ENCODE data around the gene RNF187.

DNA sequence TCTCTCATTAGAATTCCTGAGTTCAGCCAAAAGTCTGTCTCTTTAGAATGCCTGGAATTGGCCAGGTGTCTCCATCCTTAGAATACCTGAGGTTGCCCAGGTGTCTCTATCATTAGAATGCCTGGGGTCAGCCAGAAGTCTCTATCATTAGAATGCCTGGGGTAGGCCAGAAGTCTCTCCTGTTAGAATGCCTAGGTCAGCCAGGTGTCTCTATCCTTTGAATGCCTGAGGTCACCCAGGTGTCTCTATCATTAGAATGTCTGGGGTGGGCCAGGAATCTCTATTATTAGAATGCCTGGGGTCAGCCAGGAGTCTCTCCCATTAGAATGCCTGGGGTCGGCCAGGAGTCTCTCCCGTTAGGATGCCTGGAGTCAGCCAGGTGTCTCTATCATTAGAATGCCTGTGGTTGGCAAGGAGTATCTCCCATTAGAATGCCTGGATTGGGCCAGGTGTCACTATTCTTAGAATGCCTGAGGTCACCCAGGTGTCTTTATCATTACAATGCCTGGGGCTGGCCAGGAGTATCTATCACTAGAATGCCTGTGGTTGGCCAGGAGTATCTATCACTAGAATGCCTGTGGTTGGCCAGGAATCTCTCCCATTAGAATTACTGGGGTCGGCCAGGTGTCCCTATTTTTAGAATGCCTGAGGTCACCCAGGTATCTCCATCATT is 43.0 kb downstream of the RNF187 start:
- TF ChIP-seq, protein P1, sequence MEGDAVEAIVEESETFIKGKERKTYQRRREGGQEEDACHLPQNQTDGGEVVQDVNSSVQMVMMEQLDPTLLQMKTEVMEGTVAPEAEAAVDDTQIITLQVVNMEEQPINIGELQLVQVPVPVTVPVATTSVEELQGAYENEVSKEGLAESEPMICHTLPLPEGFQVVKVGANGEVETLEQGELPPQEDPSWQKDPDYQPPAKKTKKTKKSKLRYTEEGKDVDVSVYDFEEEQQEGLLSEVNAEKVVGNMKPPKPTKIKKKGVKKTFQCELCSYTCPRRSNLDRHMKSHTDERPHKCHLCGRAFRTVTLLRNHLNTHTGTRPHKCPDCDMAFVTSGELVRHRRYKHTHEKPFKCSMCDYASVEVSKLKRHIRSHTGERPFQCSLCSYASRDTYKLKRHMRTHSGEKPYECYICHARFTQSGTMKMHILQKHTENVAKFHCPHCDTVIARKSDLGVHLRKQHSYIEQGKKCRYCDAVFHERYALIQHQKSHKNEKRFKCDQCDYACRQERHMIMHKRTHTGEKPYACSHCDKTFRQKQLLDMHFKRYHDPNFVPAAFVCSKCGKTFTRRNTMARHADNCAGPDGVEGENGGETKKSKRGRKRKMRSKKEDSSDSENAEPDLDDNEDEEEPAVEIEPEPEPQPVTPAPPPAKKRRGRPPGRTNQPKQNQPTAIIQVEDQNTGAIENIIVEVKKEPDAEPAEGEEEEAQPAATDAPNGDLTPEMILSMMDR (IDR thresholded peaks at IDR 0.05; ENCODE audit: poor library complexity) = no peak
- no peak for TF ChIP-seq EZH2phosphoT487 (IDR thresholded peaks at IDR 0.05; ENCODE audit: low read depth, severe bottlenecking, unreplicated experiment)

All from hepatocyte (in vitro differentiated cells).